Measurements from ENCODE around the gene MAP4K1. TPM values are rescaled to one million over a fixed set of nuclear protein-coding genes. Genes with fewer than 3 reads are reported as not detected.

Gene MAP4K1
- total and polyA plus RNA-seq, 2 of the 13 experiments (the other 11 are each of a cell fraction or from before 2014, with no cell fraction given), result 0.24 to 0.89 TPM

- TF ChIP-seq PBX2 (CRISPR knock-in tag; IDR thresholded peaks at IDR 0.05) (peak; percentile 44; the same call in 1 of the 2 replicates), SIX1 (CRISPR knock-in tag; IDR thresholded peaks at IDR 0.05; ENCODE audit: borderline replicate concordance) (no peak), NR2F6 (IDR thresholded peaks at IDR 0.05) (no peak), NR2F6 (CRISPR knock-in tag; IDR thresholded peaks at IDR 0.05) (no peak), RAD21 (CRISPR knock-in tag; IDR thresholded peaks at IDR 0.05) (no peak), ARID2 (CRISPR knock-in tag; IDR thresholded peaks at IDR 0.05; ENCODE audit: borderline replicate concordance) (no peak), CHD2 (IDR thresholded peaks at IDR 0.05; ENCODE audit: low read depth, low read length) (no peak), ZFP36L2 (CRISPR knock-in tag; IDR thresholded peaks at IDR 0.05) (no peak), RARA (CRISPR knock-in tag; IDR thresholded peaks at IDR 0.05) (no peak), STAT5B (CRISPR knock-in tag; IDR thresholded peaks at IDR 0.05) (0 out of 2 replicates have a peak, but pooled peaks have one; percentile 40), POLR2A (IDR thresholded peaks at IDR 0.05; ENCODE audit: insufficient read depth in 1 of 2, low read depth in 2 of 2, low read length in 2 of 2) (peak; percentile 76 to 88), MTA1 (CRISPR knock-in tag; IDR thresholded peaks at IDR 0.05; ENCODE audit: borderline replicate concordance) (no peak), MED1 (CRISPR knock-in tag; IDR thresholded peaks at IDR 0.05) (peak; percentile 35; the same call in 1 of the 2 replicates), ZNF33B (CRISPR knock-in tag; IDR thresholded peaks at IDR 0.05) (peak; percentile 52; the same call in 1 of the 2 replicates), ZFP90 (CRISPR knock-in tag; IDR thresholded peaks at IDR 0.05; ENCODE audit: borderline replicate concordance) (no peak; the same call in 1 of the 2 replicates), ATAD3A (CRISPR knock-in tag; IDR thresholded peaks at IDR 0.05) (no peak), ZSCAN9 (CRISPR knock-in tag; IDR thresholded peaks at IDR 0.05; ENCODE audit: borderline replicate concordance) (peak; percentile 73; the same call in 1 of the 2 replicates), RFX5 (IDR thresholded peaks at IDR 0.05; ENCODE audit: low read depth, low read length) (peak; percentile 5; the same call in 1 of the 2 replicates), NBN (conservative IDR thresholded peaks at IDR 0.05) (no peak), KAT7 (CRISPR knock-in tag; IDR thresholded peaks at IDR 0.05; ENCODE audit: borderline replicate concordance) (no peak), JUNB (CRISPR knock-in tag; IDR thresholded peaks at IDR 0.05; ENCODE audit: borderline replicate concordance) (no peak), MEF2D (CRISPR knock-in tag; IDR thresholded peaks at IDR 0.05) (peak; percentile 44; the same call in 1 of the 2 replicates), ZNF230 (CRISPR knock-in tag; IDR thresholded peaks at IDR 0.05) (no peak)
- TF ChIP-seq, protein P1, sequence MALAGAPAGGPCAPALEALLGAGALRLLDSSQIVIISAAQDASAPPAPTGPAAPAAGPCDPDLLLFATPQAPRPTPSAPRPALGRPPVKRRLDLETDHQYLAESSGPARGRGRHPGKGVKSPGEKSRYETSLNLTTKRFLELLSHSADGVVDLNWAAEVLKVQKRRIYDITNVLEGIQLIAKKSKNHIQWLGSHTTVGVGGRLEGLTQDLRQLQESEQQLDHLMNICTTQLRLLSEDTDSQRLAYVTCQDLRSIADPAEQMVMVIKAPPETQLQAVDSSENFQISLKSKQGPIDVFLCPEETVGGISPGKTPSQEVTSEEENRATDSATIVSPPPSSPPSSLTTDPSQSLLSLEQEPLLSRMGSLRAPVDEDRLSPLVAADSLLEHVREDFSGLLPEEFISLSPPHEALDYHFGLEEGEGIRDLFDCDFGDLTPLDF (CRISPR knock-in tag; IDR thresholded peaks at IDR 0.05), result peak; percentile 85
- TF ChIP-seq, protein P2, sequence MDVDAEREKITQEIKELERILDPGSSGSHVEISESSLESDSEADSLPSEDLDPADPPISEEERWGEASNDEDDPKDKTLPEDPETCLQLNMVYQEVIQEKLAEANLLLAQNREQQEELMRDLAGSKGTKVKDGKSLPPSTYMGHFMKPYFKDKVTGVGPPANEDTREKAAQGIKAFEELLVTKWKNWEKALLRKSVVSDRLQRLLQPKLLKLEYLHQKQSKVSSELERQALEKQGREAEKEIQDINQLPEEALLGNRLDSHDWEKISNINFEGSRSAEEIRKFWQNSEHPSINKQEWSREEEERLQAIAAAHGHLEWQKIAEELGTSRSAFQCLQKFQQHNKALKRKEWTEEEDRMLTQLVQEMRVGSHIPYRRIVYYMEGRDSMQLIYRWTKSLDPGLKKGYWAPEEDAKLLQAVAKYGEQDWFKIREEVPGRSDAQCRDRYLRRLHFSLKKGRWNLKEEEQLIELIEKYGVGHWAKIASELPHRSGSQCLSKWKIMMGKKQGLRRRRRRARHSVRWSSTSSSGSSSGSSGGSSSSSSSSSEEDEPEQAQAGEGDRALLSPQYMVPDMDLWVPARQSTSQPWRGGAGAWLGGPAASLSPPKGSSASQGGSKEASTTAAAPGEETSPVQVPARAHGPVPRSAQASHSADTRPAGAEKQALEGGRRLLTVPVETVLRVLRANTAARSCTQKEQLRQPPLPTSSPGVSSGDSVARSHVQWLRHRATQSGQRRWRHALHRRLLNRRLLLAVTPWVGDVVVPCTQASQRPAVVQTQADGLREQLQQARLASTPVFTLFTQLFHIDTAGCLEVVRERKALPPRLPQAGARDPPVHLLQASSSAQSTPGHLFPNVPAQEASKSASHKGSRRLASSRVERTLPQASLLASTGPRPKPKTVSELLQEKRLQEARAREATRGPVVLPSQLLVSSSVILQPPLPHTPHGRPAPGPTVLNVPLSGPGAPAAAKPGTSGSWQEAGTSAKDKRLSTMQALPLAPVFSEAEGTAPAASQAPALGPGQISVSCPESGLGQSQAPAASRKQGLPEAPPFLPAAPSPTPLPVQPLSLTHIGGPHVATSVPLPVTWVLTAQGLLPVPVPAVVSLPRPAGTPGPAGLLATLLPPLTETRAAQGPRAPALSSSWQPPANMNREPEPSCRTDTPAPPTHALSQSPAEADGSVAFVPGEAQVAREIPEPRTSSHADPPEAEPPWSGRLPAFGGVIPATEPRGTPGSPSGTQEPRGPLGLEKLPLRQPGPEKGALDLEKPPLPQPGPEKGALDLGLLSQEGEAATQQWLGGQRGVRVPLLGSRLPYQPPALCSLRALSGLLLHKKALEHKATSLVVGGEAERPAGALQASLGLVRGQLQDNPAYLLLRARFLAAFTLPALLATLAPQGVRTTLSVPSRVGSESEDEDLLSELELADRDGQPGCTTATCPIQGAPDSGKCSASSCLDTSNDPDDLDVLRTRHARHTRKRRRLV (CRISPR knock-in tag; IDR thresholded peaks at IDR 0.05), result no peak
Observed at GRCh38 chr19:38618590-38619360, 1.0 kb upstream of the MAP4K1 start, which contains the start of gene EIF3K (continued).

Measured in HepG2 (cell line).